Inferior parietal cortex (tissue), 1 donor: ENCODE results near the gene RBM19.

ENCODE experiments used
- DNase-seq: peaks from one replicate; pipeline ENCODE4 v3.0.0-alpha.2; 2016; ENCODE audit errors: extremely low spot score

The RBM19 gene

DNA sequence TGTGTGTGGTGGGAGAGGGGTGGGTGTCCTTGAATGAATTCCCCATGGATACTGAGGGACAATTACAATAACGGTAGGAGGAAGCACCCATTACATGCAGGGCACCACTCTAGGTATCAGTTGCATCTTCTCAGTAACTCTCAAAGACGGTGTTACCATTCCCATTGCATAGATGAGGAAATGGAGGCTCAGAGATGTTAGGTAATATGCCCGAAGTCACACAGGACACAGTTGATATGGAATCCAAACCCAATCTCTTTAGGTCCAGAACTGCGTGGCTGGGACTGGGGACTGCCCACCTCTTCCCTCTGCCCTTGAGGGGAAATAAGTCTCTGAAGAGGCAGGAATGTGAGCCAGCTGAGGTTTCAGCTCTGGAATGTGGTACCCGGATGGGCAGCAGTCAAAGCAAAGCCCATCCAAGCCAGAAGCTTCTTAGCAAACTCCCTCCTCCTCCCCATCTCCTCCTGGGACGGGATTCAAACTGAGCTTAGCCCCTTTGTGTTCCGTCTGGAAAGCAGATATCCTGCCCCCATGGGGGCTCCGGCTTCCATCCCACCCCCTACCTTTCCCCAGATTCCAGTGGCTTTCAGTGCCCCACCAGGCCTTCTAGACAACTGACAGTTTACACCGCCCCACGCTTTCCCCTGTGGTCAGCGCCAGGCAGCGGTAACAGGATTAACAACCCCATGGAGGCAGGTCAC lies 187.5 kb downstream of the RBM19 start:
- DNase-seq: no peak

DNA sequence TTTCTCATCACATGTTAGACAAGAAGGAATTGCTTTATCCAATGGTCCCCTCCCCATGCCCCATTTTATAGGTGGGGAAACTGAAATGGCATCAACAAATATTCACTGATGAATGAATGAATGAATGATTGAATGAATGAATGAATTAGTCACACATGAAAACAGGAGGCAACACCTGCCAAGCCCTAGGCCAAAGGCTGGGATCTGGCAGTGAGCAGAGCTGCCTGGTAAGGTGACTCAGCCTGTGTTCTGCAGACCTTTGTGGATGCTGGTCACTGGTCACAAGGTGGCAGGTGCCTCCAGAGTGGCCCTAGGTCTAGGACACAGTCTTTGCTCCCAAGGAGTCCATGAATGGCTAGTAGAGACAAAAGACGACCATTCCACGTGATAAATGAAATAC lies 188.4 kb downstream of the RBM19 start:
- no peak for DNase-seq

DNA sequence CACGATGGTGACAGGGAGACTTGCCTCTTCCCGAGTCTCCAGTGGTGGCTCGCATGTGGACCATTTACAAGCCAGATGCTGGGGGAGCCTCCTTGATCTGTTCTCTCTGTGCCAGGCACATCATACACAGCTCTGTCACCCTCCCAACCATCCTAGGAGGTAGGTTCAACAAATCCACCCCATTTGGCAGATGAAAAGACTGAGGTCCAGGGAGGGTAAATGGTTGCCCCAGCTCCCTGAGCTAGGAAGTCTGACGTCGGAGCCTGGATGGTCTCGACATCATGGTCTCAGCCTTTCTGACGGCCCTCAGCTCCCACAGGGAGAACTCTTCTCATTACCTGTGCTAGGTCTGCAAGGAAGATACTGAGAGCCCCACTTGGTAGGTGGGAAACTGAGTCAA lies 189.6 kb downstream of the RBM19 start:
- DNase-seq: no peak

DNA sequence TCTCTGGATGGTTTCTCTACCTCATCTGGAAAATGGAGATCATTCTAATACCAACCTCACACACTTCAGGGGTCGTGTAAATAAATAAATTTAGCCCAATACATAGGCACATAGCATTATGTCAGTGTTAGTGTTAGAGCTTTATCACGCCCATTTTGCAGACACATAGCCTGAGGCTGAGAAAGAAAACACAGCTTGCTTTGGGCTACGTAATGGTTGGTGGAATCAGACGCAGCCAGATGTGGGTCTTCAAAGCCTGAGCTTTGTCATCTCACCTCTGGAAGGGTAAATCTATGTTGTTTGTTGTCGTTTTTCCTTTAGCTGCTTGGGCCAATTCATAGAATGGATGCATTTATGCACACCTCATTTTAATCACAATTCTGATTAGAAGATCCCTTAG lies 191.6 kb downstream of the RBM19 start:
- DNase-seq: no peak

DNA sequence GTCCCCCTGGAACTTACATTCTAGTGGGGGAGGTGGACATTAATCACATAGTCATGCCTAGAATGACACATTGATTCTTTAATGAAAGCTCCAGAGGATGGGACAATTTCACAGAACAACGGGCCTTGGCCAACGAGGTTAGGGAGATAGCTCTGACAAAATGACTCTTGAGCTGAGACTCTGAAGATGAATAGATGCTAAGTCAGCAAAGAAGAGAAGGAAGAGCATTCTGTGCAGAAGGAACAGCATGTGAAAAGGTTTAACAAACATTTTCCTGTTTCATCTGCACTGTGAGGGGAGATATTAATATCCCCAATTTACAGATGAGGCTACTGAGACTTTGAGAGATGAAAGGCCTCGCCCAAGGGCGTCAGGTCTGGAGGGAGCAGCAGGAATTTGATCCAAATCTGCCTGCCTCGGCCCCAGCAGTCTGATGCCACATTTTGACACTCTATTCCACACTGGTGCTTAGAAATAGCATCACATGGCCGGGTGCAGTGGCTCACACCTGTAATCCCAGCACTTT lies 193.6 kb downstream of the RBM19 start:
- DNase-seq: no peak

DNA sequence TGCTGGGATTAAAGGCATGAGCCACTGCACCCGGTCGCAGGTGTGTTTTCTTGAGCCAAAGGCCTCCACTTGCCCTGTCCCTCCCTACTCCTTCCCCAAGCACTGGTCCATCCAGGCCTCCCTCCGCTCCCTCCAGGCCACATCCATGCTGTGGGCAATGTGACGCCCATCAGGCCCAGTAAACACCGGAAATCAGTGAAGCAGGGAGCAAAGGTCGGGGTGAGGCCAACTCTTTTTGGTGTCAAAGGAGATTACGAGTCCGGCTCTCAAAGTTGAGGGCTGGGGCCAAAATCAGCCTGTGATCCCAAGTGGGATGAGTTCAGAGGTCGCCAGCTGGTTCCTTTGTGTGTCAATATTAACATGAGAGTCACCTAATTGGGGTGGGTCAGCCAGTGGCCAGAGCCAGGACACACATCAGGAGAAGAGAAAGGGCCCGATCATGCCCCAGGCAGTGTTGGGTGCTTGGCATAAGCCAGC lies 195.7 kb downstream of the RBM19 start:
- no peak for DNase-seq

DNA sequence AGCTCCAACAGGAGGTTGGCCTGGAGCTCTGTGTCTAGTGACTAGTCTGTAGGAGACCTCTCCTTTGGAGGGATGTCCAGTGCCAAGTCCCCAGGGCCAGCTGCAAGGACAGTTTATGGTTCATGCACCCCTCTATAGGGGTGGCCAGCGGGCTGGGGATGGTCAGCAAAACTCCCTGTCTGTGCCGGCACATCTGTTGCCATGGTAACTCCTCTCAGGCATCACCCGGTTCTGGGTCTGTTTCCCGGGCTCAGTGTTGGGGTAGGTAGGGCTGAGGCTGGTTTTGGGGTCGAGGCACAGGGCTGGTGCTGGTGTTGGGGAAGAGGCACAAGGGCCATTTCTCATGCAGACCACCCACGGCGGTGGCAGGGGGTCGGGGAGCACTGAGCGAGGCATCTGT lies 196.8 kb downstream of the RBM19 start:
- DNase-seq: no peak

DNA sequence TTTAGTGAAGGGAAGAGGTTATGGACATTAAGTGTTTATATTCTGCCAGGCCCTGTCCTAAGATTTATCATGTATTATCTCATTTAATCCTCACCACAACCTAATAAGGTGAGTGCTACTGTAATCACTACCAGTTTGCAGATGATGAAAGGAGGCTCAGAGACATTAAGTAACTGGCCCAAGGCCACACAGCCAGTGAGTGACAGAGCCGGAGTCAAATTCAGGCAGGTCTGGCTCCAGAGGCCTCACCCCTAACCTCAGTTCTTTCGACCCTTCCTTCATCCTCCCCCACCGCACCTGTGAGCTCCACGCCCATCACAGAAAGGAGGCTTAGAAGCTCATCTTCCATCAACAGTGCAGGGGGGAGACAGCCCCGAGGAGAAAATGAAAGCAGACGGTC lies 197.3 kb downstream of the RBM19 start:
- no peak for DNase-seq

DNA sequence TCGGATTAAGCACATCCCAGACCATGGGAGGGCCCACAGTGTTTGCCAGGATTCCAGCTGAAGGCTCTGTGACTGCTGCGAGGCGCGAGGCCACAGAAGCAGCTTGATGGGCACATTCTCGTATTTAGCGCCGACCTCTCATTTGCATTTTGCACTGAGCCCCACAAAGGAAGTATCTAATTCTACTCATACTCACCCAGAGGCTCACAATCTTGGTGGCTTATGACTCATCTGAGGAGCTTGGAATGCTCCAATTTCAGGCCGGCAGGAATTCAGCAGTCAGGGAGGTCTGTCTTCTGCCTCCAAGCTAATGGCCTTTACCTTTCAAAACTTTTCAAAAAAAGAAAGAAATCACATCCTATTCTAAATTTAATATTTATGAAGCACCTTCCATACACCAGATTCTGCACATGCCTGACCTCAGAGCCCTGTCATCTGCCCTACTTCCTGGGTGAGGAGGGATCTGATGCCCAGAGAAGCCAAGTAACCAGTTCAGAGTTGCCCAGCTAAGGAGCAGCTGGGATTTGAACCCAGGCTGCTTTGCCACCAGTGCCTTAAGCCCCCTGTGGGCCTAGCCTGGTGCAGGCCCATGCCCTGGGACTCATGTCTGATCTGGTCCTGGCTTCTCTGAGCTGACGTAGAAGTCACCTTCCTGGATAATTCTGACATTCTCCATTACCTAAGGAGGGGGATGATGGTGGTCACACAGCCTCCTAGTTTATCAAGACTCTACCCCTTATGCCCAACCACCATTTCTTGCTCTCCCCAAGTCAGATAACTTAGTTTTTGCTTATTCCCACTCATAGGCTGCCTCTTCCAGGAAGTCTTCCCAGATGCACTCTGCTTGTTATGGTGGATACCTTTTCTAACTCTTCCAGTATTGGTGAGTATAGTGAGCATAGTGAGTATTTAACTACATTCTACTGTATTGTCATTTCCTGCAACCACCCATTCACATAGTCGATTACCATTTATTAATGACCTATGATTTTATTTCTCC lies 198.9 kb downstream of the RBM19 start:
- peak; percentile 34 for DNase-seq
